ENCODE results near the gene TPI1. TPM values are rescaled to one million over a fixed set of nuclear protein-coding genes. Genes with fewer than 3 reads are reported as not detected.

The TPI1 gene
- total and polyA plus RNA-seq, 2 of the 8 experiments (the other 6 are each of a cell fraction or from before 2014, with no cell fraction given): 910 to 3,018 TPM

DNA sequence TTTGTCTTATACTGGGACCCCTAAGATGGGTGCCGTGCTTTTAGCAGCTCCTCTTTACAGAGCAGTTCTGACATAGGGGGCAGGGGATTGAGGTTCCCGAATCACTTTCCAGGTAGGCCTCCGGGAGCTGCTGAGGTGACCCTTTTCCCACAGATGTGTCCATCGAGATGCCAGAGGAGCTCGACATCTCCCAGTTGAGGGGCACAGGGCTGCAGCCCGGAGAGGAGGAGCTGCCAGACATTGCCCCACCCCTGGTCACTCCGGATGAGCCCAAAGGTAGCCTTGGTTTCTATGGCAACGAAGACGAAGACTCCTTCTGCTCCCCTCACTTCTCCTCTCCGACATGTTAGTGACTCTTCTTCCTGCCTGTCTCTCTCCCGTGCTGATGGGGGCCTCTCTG is 4.3 kb upstream of the TPI1 start:
- no peak for TF ChIP-seq HDAC6 (IDR thresholded peaks at IDR 0.05; ENCODE audit: low read depth, low read length)
- no peak for TF ChIP-seq HDAC2 (IDR thresholded peaks at IDR 0.05; ENCODE audit: borderline replicate concordance in 1 of 2, low read depth in 2 of 2, low read length in 2 of 2)
- no peak for TF ChIP-seq TCF12 (IDR thresholded peaks at IDR 0.05; ENCODE audit: low read depth, low read length)
- no peak overlapping the region for H2BK120ac ChIP-seq (replicated peaks; ENCODE audit: low read depth, low read length)
- H3K14ac ChIP-seq (ENCODE audit: insufficient read length): no peak overlapping the region
- H2BK15ac ChIP-seq (ENCODE audit: low read length): no peak overlapping the region
- H4K5ac ChIP-seq (ENCODE audit: insufficient read length, low read depth, low read length): no peak overlapping the region
- no peak overlapping the region for H2AFZ ChIP-seq (ENCODE audit: low read length)
- H3K27ac ChIP-seq (ENCODE audit: low read depth, low read length): no peak overlapping the region
- no peak overlapping the region for H3K56ac ChIP-seq (replicated peaks; ENCODE audit: insufficient read length, low read depth, low read length)
- H3K27me3 ChIP-seq (replicated peaks in 1 of 4; ENCODE audit: control insufficient read depth in 3 of 4, extremely low read depth in 1 of 4, insufficient read depth in 3 of 4, low read length in 3 of 4): no peaks in the 10 kb centered on the region
- DNase-seq (ENCODE audit: low read depth in 1 of 2, low spot score in 2 of 2) (no peak), FAIRE-seq (no peak)
- H3K18ac ChIP-seq (ENCODE audit: extremely low read depth, low read length): no peak overlapping the region
- no peak overlapping the region for H3K23ac ChIP-seq (ENCODE audit: insufficient read length)
- CTCF ChIA-PET (ENCODE audit: partially characterized antibody): interaction anchor here (0.8 to 2.1 kb wide), 2 partner anchors 10 to 15 kb away, joined by 3 to 7 read pairs; no protein-coding TSS in a partner anchor
- no peak overlapping the region for H2AK5ac ChIP-seq (ENCODE audit: low read depth, low read length)
- no peak overlapping the region for H2BK20ac ChIP-seq (ENCODE audit: low read length)
- H3K79me1 ChIP-seq (ENCODE audit: low read depth, low read length): no peaks in the 10 kb centered on the region; the same call in 1 of the 2 replicates
- H3K4me2 ChIP-seq (ENCODE audit: insufficient read depth in 1 of 2, low read depth in 2 of 2, low read length in 2 of 2): no peak overlapping the region
- peaks cover under 1 to 2% of the 10 kb centered on the region in 2 experiments for H4K20me1 ChIP-seq (replicated peaks in 1 of 2; ENCODE audit: control insufficient read depth in 1 of 2, insufficient read depth in 2 of 2, low read length in 2 of 2)
- H3K36me3 ChIP-seq (ENCODE audit: control insufficient read depth in 2 of 4, insufficient read depth in 4 of 4, low read length in 3 of 4): peaks cover 25 to 61% (median 50%) of the 10 kb centered on the region in 4 experiments
- H3K4me1 ChIP-seq (replicated peaks in 1 of 4; ENCODE audit: control insufficient read depth in 3 of 4, insufficient read depth in 4 of 4, low read length in 3 of 4): peaks cover 5 to 16% (median 11%) of the 10 kb centered on the region in 4 experiments
- no peaks in the 10 kb centered on the region for H3K9me3 ChIP-seq (ENCODE audit: insufficient read depth in 2 of 2, low read depth in 1 of 2, low read length in 1 of 2)
- WGBS, 2 experiments (ENCODE audit: extremely low coverage in 1 of 2, insufficient coverage in 1 of 2, insufficient read length in 1 of 2, insufficient replicate concordance in 2 of 2, low coverage in 1 of 2, low lambda C conversion rate in 2 of 2, missing lambda C conversion rate in 1 of 2): 93% methylated on average over 11 of the region's 11 CpGs; no CpG with 5 or more reads in 1 of the 2 experiments
- H4K8ac ChIP-seq (ENCODE audit: extremely low read depth, insufficient read depth, low read length): no peak overlapping the region; the same call in 1 of the 2 replicates
- POLR2A ChIA-PET (ENCODE audit: partially characterized antibody): interaction anchor here (14.9 to 18.9 kb wide), 2 partner anchors 18 to 77 kb away, joined by 442 to 588 read pairs; partner anchors contain the start of genes C12orf57, CDCA3, GNB3 and RNU7-1
- peaks cover 0 to 7% of the 10 kb centered on the region in 2 experiments; a peak in 2 of 4 replicates for H3K79me2 ChIP-seq (ENCODE audit: control insufficient read depth in 1 of 2, insufficient read depth in 2 of 2, low read length in 2 of 2)
- H3K23me2 ChIP-seq (ENCODE audit: low read depth, low read length): peaks cover 5% of the 10 kb centered on the region; the same call in 1 of the 2 replicates
- no peak overlapping the region for H2BK12ac ChIP-seq (ENCODE audit: low read depth, low read length)
- no peak overlapping the region for H4K91ac ChIP-seq (replicated peaks; ENCODE audit: insufficient read length, low read length)
- no peak overlapping the region for H3K4ac ChIP-seq (replicated peaks; ENCODE audit: insufficient read length, low read depth, low read length)
- H2BK5ac ChIP-seq (ENCODE audit: low read depth, low read length): no peak overlapping the region
- H3K9ac ChIP-seq (replicated peaks in 1 of 4; ENCODE audit: extremely low read depth in 1 of 4, low read depth in 3 of 4, low read length in 3 of 4): no peak overlapping the region
- no peak overlapping the region for H3K4me3 ChIP-seq (ENCODE audit: extremely low read depth in 1 of 4, insufficient read depth in 2 of 4, low read depth in 3 of 4, low read length in 4 of 4)

All from H1 (cell line).